Vagina (tissue), 2 donors: ENCODE measurements around the gene WDR37. TPM values are rescaled to one million over a fixed set of nuclear protein-coding genes. Genes with fewer than 3 reads are reported as not detected.

Source experiments
- DNase-seq, 2 donors: peaks; one replicate each; pipeline ENCODE4 v3.0.0-alpha.2; 2017; ENCODE audit errors: extremely low spot score in 2 of 2
- H3K27ac ChIP-seq: fragments of 200-600 bp; sonication (generic); one replicate; pipeline ENCODE4 v1.5.1; 2019
- H3K27me3 ChIP-seq: fragments of 200-600 bp; sonication (generic); one replicate; pipeline ENCODE4 v1.5.1; 2019
- H3K36me3 ChIP-seq, 2 donors: fragments of 200-600 bp; sonication (generic); one replicate each; pipeline ENCODE4 v1.5.1; 2017 to 2019
- H3K4me1 ChIP-seq: fragments of 200-600 bp; sonication (generic); one replicate; pipeline ENCODE4 v1.5.1; 2019
- H3K4me3 ChIP-seq, 2 donors: fragments of 200-600 bp; sonication (generic); 1 replicate in 1 of 2; 2 replicates in 1 of 2; pipeline ENCODE4 v1.5.1; 2016 to 2019
- H3K9me3 ChIP-seq: fragments of 200-600 bp; sonication (generic); one replicate; pipeline ENCODE4 v1.5.1; 2019
- CTCF ChIP-seq, 3 experiments: fragments of 450-650 bp in 2 of 3; fragments of 200-600 bp in 1 of 3; sonication (generic) in 1 of 3; IDR thresholded peaks; one replicate each; pipeline ENCODE4 v1.5.1; 2017 to 2019; ENCODE audit warnings: antibody characterized with exemption in 3 of 3, mild to moderate bottlenecking in 2 of 3, moderate library complexity in 2 of 3
- POLR2A ChIP-seq, 2 donors: fragments of 450-650 bp; IDR thresholded peaks; one replicate each; pipeline ENCODE4 v1.6.1; 2017; ENCODE audit warnings: antibody characterized with exemption in 2 of 2, mild to moderate bottlenecking in 2 of 2, moderate library complexity in 2 of 2
- POLR2AphosphoS5 ChIP-seq, 2 donors: sonication (generic); formaldehyde crosslinking; IDR thresholded peaks; one replicate each; pipeline ENCODE4 v1.9.0; 2017; ENCODE audit warnings: antibody characterized with exemption in 2 of 2, mild to moderate bottlenecking in 2 of 2, low read depth in 1 of 2; ENCODE audit not compliant: insufficient read depth in 1 of 2
- intact Hi-C: fragments of 100-400 bp; cut with DNase I; formaldehyde crosslinking; loops from one replicate; pipeline ENCODE4 v1.15.1; 2023
- total RNA-seq: library from RNA; depleted of rRNA; stranded (reverse); fragments of >200 nt; gene quantifications from one replicate; pipeline ENCODE4 v1.2.3, GENCODE V29; 2016

WDR37 gene
- total RNA-seq, 1 donor from 2014 or later: 16.9 TPM

DNA sequence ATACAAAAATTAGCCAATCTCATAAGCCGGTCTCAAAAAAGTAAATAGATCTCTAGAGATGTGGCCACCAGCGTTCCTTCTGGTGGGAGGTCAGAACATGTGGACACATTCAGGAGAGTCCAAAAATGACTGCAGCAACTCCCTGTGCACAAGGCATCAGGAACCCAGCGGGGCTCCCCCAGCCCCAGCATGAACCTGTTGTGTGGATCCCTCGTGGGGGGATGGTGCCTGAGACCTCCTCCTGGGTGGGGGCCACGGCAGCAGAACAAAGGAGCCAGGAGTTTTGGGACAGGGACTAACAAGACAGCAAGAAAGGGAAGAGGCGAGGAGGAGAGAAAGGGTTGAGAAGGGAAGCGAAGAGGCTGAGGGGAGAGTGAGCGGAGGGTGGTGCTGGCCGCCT lies 121.8 kb downstream of the WDR37 start:
- Histone ChIP-seq H3K36me3 (no peaks in the 10 kb centered on the region), H3K9me3 (no peaks in the 10 kb centered on the region), H3K27ac (no peak overlapping the region), H3K4me3 (no peak overlapping the region), H3K4me1 (no peaks in the 10 kb centered on the region), H3K27me3 (no peaks in the 10 kb centered on the region)
- no peak for TF ChIP-seq POLR2A (IDR thresholded peaks at IDR 0.05)
- no peak for TF ChIP-seq POLR2AphosphoS5 (IDR thresholded peaks at IDR 0.05; ENCODE audit: insufficient read depth in 1 of 2, low read depth in 1 of 2)
- intact Hi-C loops: no loop called here
- no peak for DNase-seq

- TF ChIP-seq CTCF (IDR thresholded peaks at IDR 0.05) (no peak), POLR2A (IDR thresholded peaks at IDR 0.05) (no peak), POLR2AphosphoS5 (IDR thresholded peaks at IDR 0.05; ENCODE audit: insufficient read depth in 1 of 2, low read depth in 1 of 2) (no peak)
- Histone ChIP-seq H3K4me3 (no peak overlapping the region), H3K9me3 (no peaks in the 10 kb centered on the region), H3K27ac (no peak overlapping the region), H3K4me1 (no peaks in the 10 kb centered on the region), H3K27me3 (no peaks in the 10 kb centered on the region), H3K36me3 (no peaks in the 10 kb centered on the region)
- DNase-seq: no peak
- intact Hi-C loops: no loop called here
Observed at GRCh38 chr10:1178506-1178905, 122.3 kb downstream of the WDR37 start.

- Histone ChIP-seq H3K4me1 (no peaks in the 10 kb centered on the region), H3K9me3 (no peaks in the 10 kb centered on the region), H3K4me3 (no peak overlapping the region), H3K27me3 (no peaks in the 10 kb centered on the region), H3K36me3 (no peaks in the 10 kb centered on the region), H3K27ac (no peak overlapping the region)
- TF ChIP-seq POLR2A (IDR thresholded peaks at IDR 0.05): no peak
- TF ChIP-seq POLR2AphosphoS5 (IDR thresholded peaks at IDR 0.05; ENCODE audit: insufficient read depth in 1 of 2, low read depth in 1 of 2): no peak
- TF ChIP-seq CTCF (IDR thresholded peaks at IDR 0.05): no peak
- DNase-seq: no peak
- intact Hi-C loops: no loop called here
Observed at GRCh38 chr10:1179346-1180070, 123.3 kb downstream of the WDR37 start.

- no peak for DNase-seq
Observed at GRCh38 chr10:1180071-1180730, 124.0 kb downstream of the WDR37 start.

GRCh38 chr10:1180836-1181235 lies 124.7 kb downstream of the WDR37 start:
- no peaks in the 10 kb centered on the region for H3K4me1 ChIP-seq
- no peaks in the 10 kb centered on the region for H3K27me3 ChIP-seq
- no peak overlapping the region for H3K4me3 ChIP-seq
- H3K27ac ChIP-seq: no peak overlapping the region
- intact Hi-C loops: no loop called here
- no peak for DNase-seq
- TF ChIP-seq POLR2AphosphoS5 (IDR thresholded peaks at IDR 0.05; ENCODE audit: insufficient read depth in 1 of 2, low read depth in 1 of 2): no peak
- no peak for TF ChIP-seq POLR2A (IDR thresholded peaks at IDR 0.05)
- TF ChIP-seq CTCF (IDR thresholded peaks at IDR 0.05): no peak
- H3K9me3 ChIP-seq: no peaks in the 10 kb centered on the region
- no peaks in the 10 kb centered on the region for H3K36me3 ChIP-seq

More at GRCh38 chr10:1180071-1180730, 124.0 kb downstream of the WDR37 start:
- no peaks in the 10 kb centered on the region for H3K9me3 ChIP-seq
- H3K36me3 ChIP-seq: no peaks in the 10 kb centered on the region
- no peaks in the 10 kb centered on the region for H3K27me3 ChIP-seq
- TF ChIP-seq POLR2A (IDR thresholded peaks at IDR 0.05) (no peak), CTCF (IDR thresholded peaks at IDR 0.05) (no peak), POLR2AphosphoS5 (IDR thresholded peaks at IDR 0.05; ENCODE audit: insufficient read depth in 1 of 2, low read depth in 1 of 2) (no peak)
- H3K4me1 ChIP-seq: no peaks in the 10 kb centered on the region
- intact Hi-C loops: no loop called here
- no peak overlapping the region for H3K4me3 ChIP-seq
- no peak overlapping the region for H3K27ac ChIP-seq

Other genes starting within 250 kb of the WDR37 start
- gene LARP4B, start 124.7 kb upstream of the WDR37 start, total RNA-seq: 78.3 TPM
- 24.8 TPM for gene GTPBP4, start 68.0 kb upstream of the WDR37 start, total RNA-seq
- not detected for gene IDI2, start 30.5 kb upstream of the WDR37 start, total RNA-seq
- 50.3 TPM for gene IDI1, start 7.3 kb upstream of the WDR37 start, total RNA-seq